GM12872 (cell line): ENCODE measurements around the gene FARS2.
A peak's percentile ranks its signal among the peaks of the same experiment; 100 is the strongest.

Source experiments
- CTCF ChIP-seq: IDR thresholded peaks from 3 replicates; pipeline ENCODE4 v1.5.1; 2011; ENCODE audit warnings: low read depth, mild to moderate bottlenecking, low read length, moderate library complexity; ENCODE audit not compliant: insufficient read depth

The FARS2 gene

GRCh38 chr6:5308066-5308465 is 46.8 kb downstream of the FARS2 start:
- TF ChIP-seq CTCF, result no peak

GRCh38 chr6:5314191-5314865 is 53.0 kb downstream of the FARS2 start:
- TF ChIP-seq CTCF, result no peak

GRCh38 chr6:5315881-5316280 is 54.6 kb downstream of the FARS2 start:
- TF ChIP-seq CTCF, result no peak

- no peak for TF ChIP-seq CTCF
Observed at GRCh38 chr6:5316951-5317350, 55.6 kb downstream of the FARS2 start.

GRCh38 chr6:5318617-5319272 is 57.4 kb downstream of the FARS2 start:
- TF ChIP-seq CTCF, result no peak

- TF ChIP-seq CTCF, result no peak
Observed at GRCh38 chr6:5323979-5324378, 62.7 kb downstream of the FARS2 start.

- peak; percentile 46; the same call in 2 of the 3 replicates for TF ChIP-seq CTCF
Observed at GRCh38 chr6:5325173-5325572, 63.9 kb downstream of the FARS2 start.
